ENCODE data around the gene KCNA10. TPM values are rescaled to one million over a fixed set of nuclear protein-coding genes. Genes with fewer than 3 reads are reported as not detected.

Gene KCNA10
- total RNA-seq, 2 experiments from 2014 or later, result not detected

- intact Hi-C loops (cut with micrococcal nuclease), result loop anchor here (5.0 kb wide), 1 partner anchor 182 kb away; no protein-coding TSS in a partner anchor
- no peaks in the 10 kb centered on the region for H3K36me3 Mint-ChIP-seq (ENCODE audit: low read depth)
- H3K9me3 Mint-ChIP-seq, result no peaks in the 10 kb centered on the region
- CTCF ChIA-PET, result interaction anchor here (0.6 to 4.6 kb wide), 28 partner anchors 12 to 747 kb away, joined by 3 to 76 read pairs (median 7); partner anchors contain the start of genes KCNA10 and KCNC4
- DNase-seq, result no peak
- no peaks in the 10 kb centered on the region for H3K4me1 Mint-ChIP-seq (ENCODE audit: low read depth)
- no peak overlapping the region for H3K27ac Mint-ChIP-seq
- H3K27me3 Mint-ChIP-seq (ENCODE audit: low read depth), result no peaks in the 10 kb centered on the region
- H3K4me3 Mint-ChIP-seq, result no peak overlapping the region
These were observed 24.2 kb downstream of the KCNA10 start for GRCh38 chr1:110494522-110495406.

- Mint-ChIP-seq H3K4me3 (no peak overlapping the region), H3K27ac (no peak overlapping the region), H3K9me3 (no peaks in the 10 kb centered on the region), H3K36me3 (ENCODE audit: low read depth) (no peaks in the 10 kb centered on the region), H3K27me3 (ENCODE audit: low read depth) (no peaks in the 10 kb centered on the region), H3K4me1 (ENCODE audit: low read depth) (no peaks in the 10 kb centered on the region)
- intact Hi-C loops (cut with micrococcal nuclease), result no loop called here
- CTCF ChIA-PET, result no interaction called here
- DNase-seq, result no peak
These were observed 24.9 kb downstream of the KCNA10 start for GRCh38 chr1:110494036-110494435.

DNA sequence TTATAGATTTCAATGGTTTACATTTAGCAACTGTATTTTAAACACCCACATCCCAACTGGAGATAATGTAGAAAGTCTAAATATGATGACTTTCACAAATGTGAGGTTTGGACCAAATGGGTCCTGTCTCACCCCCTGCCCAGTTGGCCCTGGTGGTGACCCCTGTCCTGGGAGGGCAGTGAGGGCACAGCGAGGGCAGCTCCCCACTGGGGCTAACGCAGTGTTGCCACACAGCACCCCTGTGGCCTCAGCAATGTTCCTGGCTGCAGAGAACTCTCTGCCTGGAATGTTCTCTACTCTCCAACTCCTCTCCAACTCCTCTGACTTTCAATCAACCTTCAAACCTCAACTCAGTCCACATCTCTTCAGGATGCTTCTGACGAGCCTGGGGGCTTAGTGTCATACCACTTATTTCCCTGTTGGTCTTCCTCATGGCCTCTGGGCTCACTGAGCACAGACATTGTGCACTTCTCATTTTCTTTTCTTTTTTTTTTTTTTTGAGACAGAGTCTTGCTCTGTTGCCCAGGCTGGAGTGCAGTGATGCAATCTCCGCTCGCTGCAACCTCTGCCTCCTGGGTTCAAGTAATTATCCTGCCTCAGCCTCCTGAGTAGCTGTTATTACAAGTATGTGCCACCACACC lies 25.8 kb downstream of the KCNA10 start:
- Mint-ChIP-seq H3K36me3 (ENCODE audit: low read depth) (no peaks in the 10 kb centered on the region), H3K27me3 (ENCODE audit: low read depth) (no peaks in the 10 kb centered on the region), H3K4me3 (no peak overlapping the region), H3K4me1 (ENCODE audit: low read depth) (no peaks in the 10 kb centered on the region), H3K27ac (no peak overlapping the region), H3K9me3 (no peaks in the 10 kb centered on the region)
- DNase-seq, result no peak
- intact Hi-C loops (cut with micrococcal nuclease), result no loop called here
- CTCF ChIA-PET, result interaction anchor here (1.8 to 2.4 kb wide), 2 partner anchors 33 to 81 kb away, joined by 4 to 14 read pairs; no protein-coding TSS in a partner anchor

DNA sequence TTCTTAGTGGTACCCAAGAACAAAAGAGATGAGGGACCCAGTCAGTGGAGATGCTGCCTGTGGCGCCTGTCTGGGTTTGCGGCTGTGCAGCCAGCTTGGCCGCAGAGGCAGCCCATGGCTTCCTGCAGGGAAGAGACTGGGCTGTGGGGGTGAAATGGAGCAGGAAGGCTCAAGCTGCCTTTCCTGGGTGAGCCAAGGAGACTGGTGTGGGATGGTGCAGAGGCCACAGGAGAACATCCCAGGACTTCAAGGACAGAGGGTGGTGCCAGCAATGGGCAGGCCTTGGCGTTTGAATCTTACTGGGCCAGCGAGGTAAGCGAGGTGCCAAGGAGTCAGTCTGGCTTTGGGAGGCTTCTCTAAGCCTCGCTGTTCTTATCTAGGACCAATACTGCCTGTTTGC lies 26.4 kb downstream of the KCNA10 start:
- Mint-ChIP-seq H3K27ac (no peak overlapping the region), H3K4me1 (ENCODE audit: low read depth) (no peaks in the 10 kb centered on the region), H3K36me3 (ENCODE audit: low read depth) (no peaks in the 10 kb centered on the region), H3K9me3 (no peaks in the 10 kb centered on the region), H3K4me3 (no peak overlapping the region), H3K27me3 (ENCODE audit: low read depth) (no peaks in the 10 kb centered on the region)
- CTCF ChIA-PET, result interaction anchor here (1.8 to 2.4 kb wide), 2 partner anchors 33 to 80 kb away, joined by 4 to 14 read pairs; no protein-coding TSS in a partner anchor
- intact Hi-C loops (cut with micrococcal nuclease), result no loop called here
- DNase-seq, result no peak

DNA sequence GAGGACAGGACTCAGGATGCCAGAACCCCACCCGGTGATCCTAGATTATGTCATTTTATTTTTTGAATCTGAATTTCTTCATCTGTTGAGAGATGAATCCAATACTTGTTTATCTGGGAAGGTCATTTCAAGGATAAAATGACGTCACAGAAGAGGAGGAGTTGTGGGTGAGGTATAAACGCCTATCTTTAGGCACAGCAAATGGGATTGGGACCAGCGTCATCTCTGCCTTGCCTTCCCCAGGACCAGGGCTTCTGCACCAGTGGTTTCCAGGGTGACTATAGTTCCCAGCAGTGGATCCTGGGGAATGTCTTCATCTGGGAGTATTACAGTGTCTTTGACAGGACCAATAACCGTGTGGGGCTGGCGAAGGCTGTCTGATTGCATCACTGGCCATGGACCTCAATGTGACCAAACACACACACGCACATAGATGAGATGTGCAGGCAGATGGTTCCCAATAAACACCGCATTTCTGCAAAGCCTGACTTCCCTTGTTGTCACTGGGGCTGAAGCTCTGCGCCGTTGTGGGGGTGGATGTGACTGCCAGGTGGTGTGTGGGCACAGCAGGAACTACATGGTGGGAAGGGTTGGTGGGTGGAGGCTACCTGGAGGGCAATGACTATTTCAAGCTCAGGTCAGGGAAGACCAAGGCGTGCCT lies 28.1 kb downstream of the KCNA10 start:
- DNase-seq, result no peak
- Mint-ChIP-seq H3K27ac (no peak overlapping the region), H3K9me3 (no peaks in the 10 kb centered on the region), H3K4me3 (no peak overlapping the region), H3K27me3 (ENCODE audit: low read depth) (no peaks in the 10 kb centered on the region), H3K4me1 (ENCODE audit: low read depth) (no peaks in the 10 kb centered on the region), H3K36me3 (ENCODE audit: low read depth) (no peaks in the 10 kb centered on the region)
- CTCF ChIA-PET, result interaction anchor here (2.4 kb wide), 1 partner anchor 31 kb away, joined by 14 read pairs; no protein-coding TSS in a partner anchor
- intact Hi-C loops (cut with micrococcal nuclease), result no loop called here

- Mint-ChIP-seq H3K9me3 (no peaks in the 10 kb centered on the region), H3K4me3 (no peak overlapping the region), H3K4me1 (ENCODE audit: low read depth) (no peaks in the 10 kb centered on the region), H3K27ac (no peak overlapping the region), H3K27me3 (ENCODE audit: low read depth) (peaks cover 2% of the 10 kb centered on the region), H3K36me3 (ENCODE audit: low read depth) (no peaks in the 10 kb centered on the region)
- CTCF ChIA-PET, result interaction anchor here (0.6 kb wide), 1 partner anchor 79 kb away, joined by 6 read pairs; no protein-coding TSS in a partner anchor
- DNase-seq, result no peak
- intact Hi-C loops (cut with micrococcal nuclease), result no loop called here
These were observed 28.9 kb downstream of the KCNA10 start for GRCh38 chr1:110489973-110490542.

DNA sequence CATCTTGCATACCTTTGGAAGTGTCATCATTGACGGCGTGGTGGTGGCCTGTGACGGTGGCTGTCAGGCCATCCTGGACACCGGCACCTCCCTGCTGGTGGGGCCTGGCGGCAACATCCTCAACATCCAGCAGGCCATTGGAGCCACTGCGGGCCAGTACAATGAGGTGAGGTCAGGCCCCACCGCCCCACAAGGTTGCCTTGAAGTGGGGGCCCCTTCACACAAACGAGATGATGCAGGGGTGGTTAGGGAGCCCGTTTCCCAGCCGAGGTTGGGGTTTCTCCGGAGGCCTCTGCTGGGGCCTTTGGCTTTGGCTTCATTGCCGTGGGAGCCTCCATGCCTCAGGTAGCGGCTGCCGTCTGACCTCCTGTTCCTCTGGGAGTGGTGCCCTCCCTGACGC lies 29.6 kb downstream of the KCNA10 start:
- CTCF ChIA-PET, result no interaction called here
- intact Hi-C loops (cut with micrococcal nuclease), result no loop called here
- Mint-ChIP-seq H3K27ac (no peak overlapping the region), H3K4me1 (ENCODE audit: low read depth) (no peaks in the 10 kb centered on the region), H3K9me3 (no peaks in the 10 kb centered on the region), H3K4me3 (no peak overlapping the region), H3K27me3 (ENCODE audit: low read depth) (peaks cover 4% of the 10 kb centered on the region), H3K36me3 (ENCODE audit: low read depth) (no peaks in the 10 kb centered on the region)
- no peak for DNase-seq

GRCh38 chr1:110488867-110489266 lies 30.1 kb downstream of the KCNA10 start:
- H3K36me3 Mint-ChIP-seq (ENCODE audit: low read depth), result no peaks in the 10 kb centered on the region
- H3K4me3 Mint-ChIP-seq, result no peak overlapping the region
- H3K4me1 Mint-ChIP-seq (ENCODE audit: low read depth), result no peaks in the 10 kb centered on the region
- CTCF ChIA-PET, result no interaction called here
- intact Hi-C loops (cut with micrococcal nuclease), result no loop called here
- DNase-seq, result no peak
- H3K27me3 Mint-ChIP-seq (ENCODE audit: low read depth), result peaks cover 4% of the 10 kb centered on the region
- H3K27ac Mint-ChIP-seq, result no peak overlapping the region
- H3K9me3 Mint-ChIP-seq, result no peaks in the 10 kb centered on the region

- intact Hi-C loops (cut with micrococcal nuclease), result no loop called here
- H3K9me3 Mint-ChIP-seq, result no peaks in the 10 kb centered on the region
- peaks cover 4% of the 10 kb centered on the region for H3K27me3 Mint-ChIP-seq (ENCODE audit: low read depth)
- CTCF ChIA-PET, result no interaction called here
- no peaks in the 10 kb centered on the region for H3K36me3 Mint-ChIP-seq (ENCODE audit: low read depth)
- DNase-seq, result no peak
- no peaks in the 10 kb centered on the region for H3K4me1 Mint-ChIP-seq (ENCODE audit: low read depth)
- H3K4me3 Mint-ChIP-seq, result no peak overlapping the region
- no peak overlapping the region for H3K27ac Mint-ChIP-seq
These were observed 30.8 kb downstream of the KCNA10 start for GRCh38 chr1:110488161-110488560.

DNA sequence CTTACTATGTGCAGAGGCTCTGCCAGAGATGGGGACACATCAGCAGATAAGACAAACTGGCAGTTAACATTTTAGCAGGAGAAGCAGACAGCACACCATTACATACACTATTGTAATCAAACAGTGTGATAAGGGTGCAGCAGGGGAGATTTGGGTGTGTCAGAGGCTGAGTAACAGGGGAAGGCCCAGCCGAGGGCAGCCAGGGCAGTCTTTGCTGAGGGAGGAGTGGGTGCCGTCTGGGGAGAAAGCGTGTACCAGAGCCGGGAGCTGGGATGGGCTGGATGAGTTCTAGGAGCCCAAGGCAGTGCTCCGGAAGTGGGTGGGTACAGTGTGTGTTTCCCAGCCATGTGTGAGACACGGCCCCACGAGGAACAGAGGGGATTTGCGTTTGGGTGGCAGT lies 31.2 kb downstream of the KCNA10 start:
- Mint-ChIP-seq H3K27ac (no peak overlapping the region), H3K36me3 (ENCODE audit: low read depth) (no peaks in the 10 kb centered on the region), H3K4me1 (ENCODE audit: low read depth) (no peaks in the 10 kb centered on the region)

DNA sequence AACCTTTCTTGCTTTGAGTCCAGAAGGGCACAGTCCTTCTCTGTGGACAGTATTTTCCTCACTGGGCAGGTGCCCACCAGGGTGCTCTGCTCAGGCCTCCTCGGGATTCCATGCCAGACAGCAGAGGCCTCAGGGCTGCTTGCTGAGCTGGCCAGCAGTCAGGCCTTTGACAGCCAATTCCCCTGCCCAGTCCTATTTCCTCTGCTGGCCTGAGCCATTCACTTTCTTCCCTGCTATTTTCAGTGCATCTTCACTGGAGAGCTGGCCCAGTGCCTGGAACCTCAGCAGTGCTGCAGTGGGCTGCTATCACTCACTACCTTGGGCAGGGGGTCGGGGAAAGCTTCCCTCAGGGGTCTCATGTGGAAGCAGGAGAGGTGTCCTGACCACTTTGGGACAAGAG lies 33.2 kb downstream of the KCNA10 start:
- Mint-ChIP-seq H3K27me3 (ENCODE audit: low read depth) (peaks cover 7% of the 10 kb centered on the region), H3K9me3 (no peaks in the 10 kb centered on the region), H3K4me1 (ENCODE audit: low read depth) (no peaks in the 10 kb centered on the region), H3K36me3 (ENCODE audit: low read depth) (no peaks in the 10 kb centered on the region), H3K27ac (no peak overlapping the region), H3K4me3 (no peak overlapping the region)
- intact Hi-C loops (cut with micrococcal nuclease), result no loop called here
- CTCF ChIA-PET, result interaction anchor here (0.9 kb wide), 1 partner anchor 10 kb away, joined by 3 read pairs; no protein-coding TSS in a partner anchor
- no peak for DNase-seq

More for the DNA sequence above, 31.2 kb downstream of the KCNA10 start:
- CTCF ChIA-PET, result interaction anchor here (1.4 kb wide), 1 partner anchor 9 kb away, joined by 4 read pairs; no protein-coding TSS in a partner anchor
- H3K27me3 Mint-ChIP-seq (ENCODE audit: low read depth), result peaks cover 4% of the 10 kb centered on the region
- H3K9me3 Mint-ChIP-seq, result no peaks in the 10 kb centered on the region
- intact Hi-C loops (cut with micrococcal nuclease), result no loop called here
- H3K4me3 Mint-ChIP-seq, result no peak overlapping the region
- DNase-seq, result no peak

DNA sequence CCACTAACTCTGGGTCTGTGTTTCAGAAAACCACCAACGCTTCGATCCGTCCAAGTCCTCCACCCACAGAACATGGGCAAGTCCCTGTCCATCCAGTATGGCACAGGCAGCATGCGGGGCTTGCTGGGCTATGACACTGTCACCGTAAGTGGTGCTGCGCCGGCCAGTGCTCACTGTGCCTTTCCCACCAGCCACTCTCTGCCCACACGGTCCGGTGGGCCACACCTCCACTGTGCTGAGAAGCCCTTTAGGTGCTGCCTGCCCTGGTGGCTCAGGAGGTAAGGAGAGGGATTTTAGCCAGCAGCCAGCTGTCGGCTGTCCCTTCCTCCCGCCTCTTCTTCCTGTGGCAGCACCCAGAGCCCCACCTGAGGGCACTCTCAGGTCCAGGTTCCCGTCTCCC lies 34.2 kb downstream of the KCNA10 start:
- Mint-ChIP-seq H3K9me3 (no peaks in the 10 kb centered on the region), H3K36me3 (ENCODE audit: low read depth) (no peaks in the 10 kb centered on the region), H3K4me1 (ENCODE audit: low read depth) (no peaks in the 10 kb centered on the region), H3K27me3 (ENCODE audit: low read depth) (peaks cover 7% of the 10 kb centered on the region), H3K4me3 (no peak overlapping the region), H3K27ac (no peak overlapping the region)
- CTCF ChIA-PET, result interaction anchor here (1.1 kb wide), 1 partner anchor 11 kb away, joined by 4 read pairs; no protein-coding TSS in a partner anchor
- DNase-seq, result no peak
- intact Hi-C loops (cut with micrococcal nuclease), result no loop called here

All from activated naive CD4-positive, alpha-beta T cell treated with anti-CD3 and anti-CD28 coated beads for 36 hours (primary cell).